ENCODE data around the gene HECW1. TPM values are rescaled to one million over a fixed set of nuclear protein-coding genes. Genes with fewer than 3 reads are reported as not detected.

The HECW1 gene
- total and polyA plus RNA-seq, 2 of the 8 experiments (the other 6 are each of a cell fraction or from before 2014, with no cell fraction given): 2.9 to 12.7 TPM

DNA sequence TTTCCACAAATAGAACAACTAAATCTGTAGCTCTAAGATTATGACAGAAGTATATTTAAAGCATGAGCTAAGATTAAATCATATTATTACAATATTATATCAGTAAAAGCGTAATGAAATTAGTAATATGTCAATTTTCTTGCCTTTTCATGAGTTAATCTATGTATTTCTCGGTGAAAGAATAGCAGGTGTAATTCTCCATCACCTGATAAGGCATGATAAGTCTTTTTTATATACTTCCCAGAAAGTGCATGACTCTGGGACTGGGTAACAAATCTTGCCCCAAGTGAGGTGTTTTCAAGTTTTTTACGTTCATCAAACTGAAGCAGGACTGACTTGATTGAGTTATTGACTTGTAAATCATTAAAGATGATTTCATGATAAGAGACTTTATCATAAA is 100.5 kb downstream of the HECW1 start:
- Histone ChIP-seq H3K27ac (ENCODE audit: low read depth, low read length) (no peak overlapping the region), H2BK5ac (ENCODE audit: low read depth, low read length) (no peak overlapping the region), H3K4me2 (ENCODE audit: insufficient read depth in 1 of 2, low read depth in 2 of 2, low read length in 2 of 2) (no peak overlapping the region), H4K91ac (replicated peaks; ENCODE audit: insufficient read length, low read length) (no peak overlapping the region), H4K8ac (ENCODE audit: extremely low read depth, insufficient read depth, low read length) (no peak overlapping the region), H2BK20ac (ENCODE audit: low read length) (no peak overlapping the region), H4K20me1 (replicated peaks in 1 of 2; ENCODE audit: control insufficient read depth in 1 of 2, insufficient read depth in 2 of 2, low read length in 2 of 2) (no peaks in the 10 kb centered on the region), H3K23me2 (ENCODE audit: low read depth, low read length) (no peaks in the 10 kb centered on the region), H2BK12ac (ENCODE audit: low read depth, low read length) (no peak overlapping the region), H3K4me1 (replicated peaks in 1 of 4; ENCODE audit: control insufficient read depth in 3 of 4, insufficient read depth in 4 of 4, low read length in 3 of 4) (peaks cover 8 to 18% (median 17%) of the 10 kb centered on the region in 4 experiments; a peak in 6 of 7 replicates), H2AK5ac (ENCODE audit: low read depth, low read length) (no peak overlapping the region), H3K18ac (ENCODE audit: extremely low read depth, low read length) (no peak overlapping the region), H2BK15ac (ENCODE audit: low read length) (no peak overlapping the region), H3K79me2 (ENCODE audit: control insufficient read depth in 1 of 2, insufficient read depth in 2 of 2, low read length in 2 of 2) (no peaks in the 10 kb centered on the region), H2AFZ (ENCODE audit: low read length) (no peak overlapping the region), H3K14ac (ENCODE audit: insufficient read length) (no peak overlapping the region), H3K79me1 (ENCODE audit: low read depth, low read length) (no peaks in the 10 kb centered on the region), H2BK120ac (replicated peaks; ENCODE audit: low read depth, low read length) (no peak overlapping the region), H3K4me3 (ENCODE audit: extremely low read depth in 1 of 4, insufficient read depth in 2 of 4, low read depth in 3 of 4, low read length in 4 of 4) (no peak overlapping the region), H3K27me3 (replicated peaks in 1 of 4; ENCODE audit: control insufficient read depth in 3 of 4, extremely low read depth in 1 of 4, insufficient read depth in 3 of 4, low read length in 3 of 4) (no peaks in the 10 kb centered on the region), H3K23ac (ENCODE audit: insufficient read length) (no peak overlapping the region), H3K36me3 (ENCODE audit: control insufficient read depth in 2 of 4, insufficient read depth in 4 of 4, low read length in 3 of 4) (no peaks in the 10 kb centered on the region), H3K9me3 (ENCODE audit: insufficient read depth in 2 of 2, low read depth in 1 of 2, low read length in 1 of 2) (no peaks in the 10 kb centered on the region), H4K5ac (ENCODE audit: insufficient read length, low read depth, low read length) (no peak overlapping the region), H3K9ac (replicated peaks in 1 of 4; ENCODE audit: extremely low read depth in 1 of 4, low read depth in 3 of 4, low read length in 3 of 4) (no peak overlapping the region), H3K56ac (replicated peaks; ENCODE audit: insufficient read length, low read depth, low read length) (no peak overlapping the region), H3K4ac (replicated peaks; ENCODE audit: insufficient read length, low read depth, low read length) (no peak overlapping the region)
- POLR2A ChIA-PET (ENCODE audit: partially characterized antibody): no interaction called here
- FAIRE-seq (no peak), DNase-seq (ENCODE audit: low read depth in 1 of 2, low spot score in 2 of 2) (no peak)
- TF ChIP-seq, protein P1, sequence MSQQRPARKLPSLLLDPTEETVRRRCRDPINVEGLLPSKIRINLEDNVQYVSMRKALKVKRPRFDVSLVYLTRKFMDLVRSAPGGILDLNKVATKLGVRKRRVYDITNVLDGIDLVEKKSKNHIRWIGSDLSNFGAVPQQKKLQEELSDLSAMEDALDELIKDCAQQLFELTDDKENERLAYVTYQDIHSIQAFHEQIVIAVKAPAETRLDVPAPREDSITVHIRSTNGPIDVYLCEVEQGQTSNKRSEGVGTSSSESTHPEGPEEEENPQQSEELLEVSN (IDR thresholded peaks at IDR 0.05): no peak
- TF ChIP-seq SP1 (IDR thresholded peaks at IDR 0.05; ENCODE audit: low read depth, low read length) (no peak), NRF1 (IDR thresholded peaks at IDR 0.05; ENCODE audit: low read depth, low read length) (no peak), TAF7 (optimal IDR thresholded peaks at IDR 0.05; ENCODE audit: borderline replicate concordance, low read depth, low read length) (no peak), HDAC6 (IDR thresholded peaks at IDR 0.05; ENCODE audit: low read depth, low read length) (no peak)
- 90% methylated on average over 3 of the region's 3 CpGs; no CpG with 5 or more reads in 1 of the 2 experiments for WGBS, 2 experiments (ENCODE audit: extremely low coverage in 1 of 2, insufficient coverage in 1 of 2, insufficient read length in 1 of 2, insufficient replicate concordance in 2 of 2, low coverage in 1 of 2, low lambda C conversion rate in 2 of 2, missing lambda C conversion rate in 1 of 2)
- CTCF ChIA-PET (ENCODE audit: partially characterized antibody): interaction anchor here (1.2 to 2.4 kb wide), 3 partner anchors 9 to 105 kb away, joined by 3 to 7 read pairs (median 5); no protein-coding TSS in a partner anchor

Measured in H1 (cell line).